Measurements from ENCODE around the gene ATG4C. TPM values are rescaled to one million over a fixed set of nuclear protein-coding genes. Genes with fewer than 3 reads are reported as not detected.
"Not testable (repeated sequence)": the region's sequence is repeated elsewhere in the genome, so short reads cannot be mapped to it uniquely, and the experiment has no call there.

The ATG4C gene
- total RNA-seq, 4 donors from 2014 or later = 2.5 to 5.8 (median 4.5) TPM

DNA sequence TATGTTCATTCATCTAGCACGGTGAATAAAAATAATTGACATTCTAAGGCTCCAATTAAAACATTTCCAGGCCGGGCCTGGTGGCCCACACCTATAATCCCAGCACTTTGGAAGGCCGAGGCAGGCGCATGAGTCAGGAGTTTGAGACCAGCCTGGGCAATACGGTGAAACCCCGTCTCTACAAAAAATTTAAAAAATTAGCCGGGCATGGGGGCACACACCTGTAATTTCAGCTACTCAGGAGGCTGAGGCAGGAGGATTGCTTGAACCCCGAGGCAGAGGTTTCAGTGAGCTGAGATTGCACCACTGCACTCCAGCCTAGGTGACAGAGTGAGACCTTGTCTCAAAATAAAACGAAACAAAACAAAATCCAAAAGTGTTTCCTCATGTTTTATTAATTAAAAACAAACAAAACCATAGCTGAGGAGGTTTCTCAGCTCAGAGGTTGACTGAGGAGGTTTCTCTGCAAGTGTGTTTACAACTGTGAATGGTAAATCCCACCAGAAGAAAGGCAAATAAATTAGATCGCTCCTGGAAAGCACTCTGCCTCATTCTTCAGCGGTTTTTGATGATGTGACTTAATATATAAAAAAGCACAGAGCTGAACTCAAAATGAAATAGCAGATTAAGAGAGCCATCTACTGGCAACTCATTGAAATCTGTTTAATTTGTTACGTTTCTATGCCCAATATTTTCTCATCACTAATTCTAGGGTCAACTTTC, 37.7 kb upstream of the ATG4C start:
- DNase-seq (no peak), ATAC-seq (peak in 1 of 2 donors; percentile 39)
- peaks cover 4 to 5% of the 10 kb centered on the region in 2 donors for H3K4me1 ChIP-seq
- intact Hi-C loops (cut with DNase I; ENCODE audit: low total_unique reads) = loop anchor here (1.0 to 5.0 kb wide), 2 partner anchors 238 to 569 kb away; no protein-coding TSS in a partner anchor
- in situ Hi-C loops (cut with MboI; ENCODE audit: low sequenced_read_pairs in 4 of 4) = loop anchor here (5.0 to 25.0 kb wide), 4 partner anchors 231 to 584 kb away; partner anchors contain the start of gene L1TD1 (in 2 of the 4)
- H3K4me3 ChIP-seq = no peak overlapping the region
- H3K36me3 ChIP-seq = no peaks in the 10 kb centered on the region
- no peaks in the 10 kb centered on the region for H3K27me3 ChIP-seq
- no peaks in the 10 kb centered on the region for H3K9me3 ChIP-seq
- no peak overlapping the region for H3K27ac ChIP-seq
- peak in 3 of 5 experiments; percentile 34 to 57 (median 55) for TF ChIP-seq CTCF (IDR thresholded peaks at IDR 0.05 in 4 of 5, conservative IDR thresholded peaks at IDR 0.05 in 1 of 5)
- no peak for TF ChIP-seq POLR2A (IDR thresholded peaks at IDR 0.05)

GRCh38 chr1:62746809-62747138, 37.2 kb upstream of the ATG4C start:
- ATAC-seq (no peak), DNase-seq (no peak)
- Histone ChIP-seq H3K36me3 (no peaks in the 10 kb centered on the region), H3K4me1 (peaks cover 5% of the 10 kb centered on the region in 2 donors), H3K9me3 (no peaks in the 10 kb centered on the region), H3K4me3 (no peak overlapping the region), H3K27me3 (no peaks in the 10 kb centered on the region), H3K27ac (no peak overlapping the region)
- no peak for TF ChIP-seq CTCF (IDR thresholded peaks at IDR 0.05 in 4 of 5, conservative IDR thresholded peaks at IDR 0.05 in 1 of 5)
- no peak for TF ChIP-seq POLR2A (IDR thresholded peaks at IDR 0.05)
- intact Hi-C loops (cut with DNase I; ENCODE audit: low total_unique reads) = loop anchor here (1.0 to 5.0 kb wide), 2 partner anchors 238 to 569 kb away; no protein-coding TSS in a partner anchor
- in situ Hi-C loops (cut with MboI; ENCODE audit: low sequenced_read_pairs in 4 of 4) = loop anchor here (5.0 to 25.0 kb wide), 4 partner anchors 232 to 584 kb away; partner anchors contain the start of gene L1TD1 (in 2 of the 4)

DNA sequence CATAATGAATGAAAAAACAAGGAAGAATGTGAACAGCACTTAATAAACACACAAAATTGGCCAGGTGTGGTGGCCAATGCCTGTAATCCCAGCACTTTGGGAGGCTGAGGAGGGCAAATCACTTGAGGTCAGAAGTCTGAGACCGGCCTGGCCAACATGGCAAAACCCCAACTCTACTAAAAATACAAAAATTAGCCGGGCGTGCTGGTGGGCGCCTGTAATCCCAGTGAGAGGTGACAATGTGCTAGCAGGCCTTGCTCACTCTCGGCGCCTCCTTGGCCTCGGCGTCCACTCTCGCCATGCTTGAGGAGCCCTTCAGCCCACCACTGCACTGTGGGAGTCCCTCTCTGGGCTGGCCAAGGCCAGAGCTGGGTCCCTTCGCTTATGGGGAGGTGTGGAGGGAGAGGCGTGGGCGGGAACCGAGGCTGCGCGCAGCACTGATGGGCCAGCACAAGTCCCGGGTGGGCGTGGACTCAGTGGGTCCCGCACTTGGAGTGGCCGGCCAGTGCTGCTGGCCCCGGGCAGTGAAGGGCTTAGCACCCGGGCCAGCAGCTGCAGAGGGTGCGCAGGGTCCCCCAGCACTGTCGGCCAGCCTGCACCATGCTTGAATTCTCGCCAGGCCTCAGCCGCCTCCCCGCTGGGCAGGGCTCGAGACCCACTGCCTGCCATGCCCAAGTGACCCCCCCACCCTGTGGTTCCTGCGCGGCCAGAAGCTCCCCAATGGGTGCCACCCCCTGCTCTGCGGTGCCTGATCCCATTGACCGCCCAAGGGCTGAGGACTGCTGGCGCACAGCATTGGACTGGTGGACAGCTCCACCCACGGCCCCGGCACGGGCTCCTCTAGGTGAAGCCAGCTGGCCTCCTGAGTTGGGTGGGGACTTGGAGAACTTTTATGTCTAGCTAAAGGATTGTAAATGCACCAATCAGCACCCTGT, 30.6 kb upstream of the ATG4C start:
- Histone ChIP-seq H3K27ac (no peak overlapping the region), H3K36me3 (no peaks in the 10 kb centered on the region), H3K4me1 (peaks cover 5% of the 10 kb centered on the region in 2 donors), H3K4me3 (no peak overlapping the region), H3K27me3 (no peaks in the 10 kb centered on the region), H3K9me3 (no peaks in the 10 kb centered on the region)
- no peak for TF ChIP-seq POLR2A (IDR thresholded peaks at IDR 0.05)
- TF ChIP-seq CTCF (IDR thresholded peaks at IDR 0.05 in 4 of 5, conservative IDR thresholded peaks at IDR 0.05 in 1 of 5) = no peak
- intact Hi-C loops (cut with DNase I; ENCODE audit: low total_unique reads) = no loop called here
- DNase-seq = no peak
- in situ Hi-C loops (cut with MboI; ENCODE audit: low sequenced_read_pairs in 4 of 4) = no loop called here
- ATAC-seq = no peak

DNA sequence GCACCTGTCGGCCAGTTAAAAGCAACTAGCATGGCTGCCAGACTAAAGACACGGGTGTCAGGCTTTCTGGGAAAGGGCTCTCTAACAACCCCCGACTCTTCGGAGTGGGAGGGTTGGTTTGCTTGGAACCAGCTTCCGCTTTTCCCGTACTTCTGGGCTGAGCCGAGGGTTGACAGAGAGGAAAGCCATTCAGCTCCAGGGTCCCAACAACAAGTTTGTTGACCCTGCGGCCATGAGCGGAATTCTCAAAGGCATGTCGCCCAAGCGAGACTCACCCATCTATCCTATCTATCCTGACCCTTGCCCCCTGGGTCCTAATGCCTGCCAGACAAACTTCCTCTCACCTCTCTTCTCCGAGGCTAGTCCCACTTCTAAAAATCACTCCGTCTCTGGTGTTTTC, 29.0 kb upstream of the ATG4C start:
- intact Hi-C loops (cut with DNase I; ENCODE audit: low total_unique reads); in situ Hi-C loops (cut with MboI; ENCODE audit: low sequenced_read_pairs in 4 of 4); H3K4me3 ChIP-seq; H3K27me3 ChIP-seq; ATAC-seq; DNase-seq; H3K9me3 ChIP-seq; H3K36me3 ChIP-seq; H3K27ac ChIP-seq; H3K4me1 ChIP-seq: not testable (repeated sequence)

DNA sequence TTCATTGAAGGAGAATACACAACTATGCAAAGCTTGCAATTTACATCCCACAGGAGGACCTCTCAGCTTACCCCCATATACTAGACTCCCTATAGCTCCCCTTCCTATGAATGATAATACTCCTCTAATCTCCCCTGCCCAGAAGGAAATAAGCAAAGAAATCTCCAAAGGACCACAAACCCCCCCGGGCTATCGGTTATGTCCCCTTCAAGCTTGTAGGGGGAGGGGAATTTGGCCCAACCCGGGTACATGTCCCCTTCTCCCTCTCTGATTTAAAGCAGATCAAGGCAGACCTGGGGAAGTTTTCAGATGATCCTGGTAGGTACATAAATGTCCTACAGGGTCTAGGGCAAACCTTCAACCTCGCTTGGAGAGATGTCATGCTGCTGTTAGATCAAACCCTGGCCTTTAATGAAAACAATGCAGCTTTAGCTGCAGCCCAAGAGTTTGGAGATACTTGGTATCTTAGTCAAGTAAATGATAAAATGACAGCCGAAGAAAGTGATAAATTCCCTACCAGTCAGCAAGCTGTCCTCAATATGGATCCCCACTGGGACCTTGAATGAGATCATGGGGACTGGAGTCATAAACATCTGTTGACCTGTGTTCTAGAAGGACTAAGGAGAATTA, 27.6 kb upstream of the ATG4C start:
- in situ Hi-C loops (cut with MboI; ENCODE audit: low sequenced_read_pairs in 4 of 4); H3K9me3 ChIP-seq; ATAC-seq; H3K4me3 ChIP-seq; H3K27me3 ChIP-seq; intact Hi-C loops (cut with DNase I; ENCODE audit: low total_unique reads); H3K36me3 ChIP-seq; H3K27ac ChIP-seq; DNase-seq; H3K4me1 ChIP-seq: not testable (repeated sequence)

DNA sequence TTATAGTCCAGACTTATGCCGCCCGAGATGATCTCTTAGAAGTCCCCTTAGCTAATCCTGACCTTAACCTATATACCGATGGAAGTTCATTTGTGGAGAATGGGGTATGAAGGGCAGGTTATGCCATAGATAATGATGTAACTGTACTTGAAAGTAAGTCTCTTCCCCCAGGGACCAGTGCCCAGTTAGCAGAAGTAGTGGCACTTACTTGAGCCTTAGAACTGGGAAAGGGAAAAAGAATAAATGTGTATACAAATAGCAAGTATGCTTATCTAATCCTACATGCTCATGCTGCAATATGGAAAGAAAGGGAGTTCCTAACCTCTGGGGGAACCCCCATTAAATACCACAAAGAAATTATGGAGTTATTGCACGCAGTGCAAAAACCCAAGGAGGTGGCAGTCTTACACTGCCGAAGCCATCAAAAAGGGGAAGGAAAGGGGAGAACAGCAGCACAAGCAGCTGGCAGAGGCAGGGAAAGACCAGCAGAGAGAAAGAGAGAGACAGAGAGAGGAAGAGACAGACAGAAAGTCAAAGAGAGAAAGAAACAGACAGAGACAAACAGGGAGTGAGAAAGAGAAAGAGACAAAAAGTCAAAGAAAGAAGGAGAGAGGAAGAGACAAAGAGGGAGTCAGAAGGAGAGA, 24.6 kb upstream of the ATG4C start:
- intact Hi-C loops (cut with DNase I; ENCODE audit: low total_unique reads); DNase-seq; H3K27me3 ChIP-seq; ATAC-seq; H3K4me1 ChIP-seq; H3K27ac ChIP-seq; in situ Hi-C loops (cut with MboI; ENCODE audit: low sequenced_read_pairs in 4 of 4); H3K36me3 ChIP-seq; H3K9me3 ChIP-seq; H3K4me3 ChIP-seq: not testable (repeated sequence)

- intact Hi-C loops (cut with DNase I; ENCODE audit: low total_unique reads); H3K4me3 ChIP-seq; ATAC-seq; H3K9me3 ChIP-seq; H3K36me3 ChIP-seq; in situ Hi-C loops (cut with MboI; ENCODE audit: low sequenced_read_pairs in 4 of 4); H3K27me3 ChIP-seq; DNase-seq; H3K4me1 ChIP-seq; H3K27ac ChIP-seq: not testable (repeated sequence)
Measured at GRCh38 chr1:62760021-62760782, 23.7 kb upstream of the ATG4C start.

Data from gastrocnemius medialis (tissue), 4 donors.